Activated naive CD4-positive, alpha-beta T cell treated with anti-CD3 and anti-CD28 coated beads, Interleukin-2, amount 50 U/mL, for 24 hours (primary cell): ENCODE measurements around the gene CNOT4.

Experiments used
- H3K27ac Mint-ChIP-seq: one replicate; pipeline ENCODE4 v1.8.0; 2021; ENCODE audit warnings: mild to moderate bottlenecking, mixed read lengths
- H3K27me3 Mint-ChIP-seq: one replicate; pipeline ENCODE4 v1.8.0; 2021; ENCODE audit warnings: mixed read lengths
- H3K36me3 Mint-ChIP-seq: one replicate; pipeline ENCODE4 v1.8.0; 2021; ENCODE audit warnings: mixed read lengths
- H3K4me1 Mint-ChIP-seq: one replicate; pipeline ENCODE4 v1.8.0; 2021; ENCODE audit warnings: mixed read lengths
- H3K4me3 Mint-ChIP-seq: one replicate; pipeline ENCODE4 v1.8.0; 2021; ENCODE audit warnings: mild to moderate bottlenecking, mixed read lengths
- H3K9me3 Mint-ChIP-seq: one replicate; pipeline ENCODE4 v1.8.0; 2021; ENCODE audit warnings: mixed read lengths

The CNOT4 gene, protein sequence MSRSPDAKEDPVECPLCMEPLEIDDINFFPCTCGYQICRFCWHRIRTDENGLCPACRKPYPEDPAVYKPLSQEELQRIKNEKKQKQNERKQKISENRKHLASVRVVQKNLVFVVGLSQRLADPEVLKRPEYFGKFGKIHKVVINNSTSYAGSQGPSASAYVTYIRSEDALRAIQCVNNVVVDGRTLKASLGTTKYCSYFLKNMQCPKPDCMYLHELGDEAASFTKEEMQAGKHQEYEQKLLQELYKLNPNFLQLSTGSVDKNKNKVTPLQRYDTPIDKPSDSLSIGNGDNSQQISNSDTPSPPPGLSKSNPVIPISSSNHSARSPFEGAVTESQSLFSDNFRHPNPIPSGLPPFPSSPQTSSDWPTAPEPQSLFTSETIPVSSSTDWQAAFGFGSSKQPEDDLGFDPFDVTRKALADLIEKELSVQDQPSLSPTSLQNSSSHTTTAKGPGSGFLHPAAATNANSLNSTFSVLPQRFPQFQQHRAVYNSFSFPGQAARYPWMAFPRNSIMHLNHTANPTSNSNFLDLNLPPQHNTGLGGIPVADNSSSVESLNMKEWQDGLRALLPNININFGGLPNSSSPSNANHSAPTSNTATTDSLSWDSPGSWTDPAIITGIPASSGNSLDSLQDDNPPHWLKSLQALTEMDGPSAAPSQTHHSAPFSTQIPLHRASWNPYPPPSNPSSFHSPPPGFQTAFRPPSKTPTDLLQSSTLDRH

DNA sequence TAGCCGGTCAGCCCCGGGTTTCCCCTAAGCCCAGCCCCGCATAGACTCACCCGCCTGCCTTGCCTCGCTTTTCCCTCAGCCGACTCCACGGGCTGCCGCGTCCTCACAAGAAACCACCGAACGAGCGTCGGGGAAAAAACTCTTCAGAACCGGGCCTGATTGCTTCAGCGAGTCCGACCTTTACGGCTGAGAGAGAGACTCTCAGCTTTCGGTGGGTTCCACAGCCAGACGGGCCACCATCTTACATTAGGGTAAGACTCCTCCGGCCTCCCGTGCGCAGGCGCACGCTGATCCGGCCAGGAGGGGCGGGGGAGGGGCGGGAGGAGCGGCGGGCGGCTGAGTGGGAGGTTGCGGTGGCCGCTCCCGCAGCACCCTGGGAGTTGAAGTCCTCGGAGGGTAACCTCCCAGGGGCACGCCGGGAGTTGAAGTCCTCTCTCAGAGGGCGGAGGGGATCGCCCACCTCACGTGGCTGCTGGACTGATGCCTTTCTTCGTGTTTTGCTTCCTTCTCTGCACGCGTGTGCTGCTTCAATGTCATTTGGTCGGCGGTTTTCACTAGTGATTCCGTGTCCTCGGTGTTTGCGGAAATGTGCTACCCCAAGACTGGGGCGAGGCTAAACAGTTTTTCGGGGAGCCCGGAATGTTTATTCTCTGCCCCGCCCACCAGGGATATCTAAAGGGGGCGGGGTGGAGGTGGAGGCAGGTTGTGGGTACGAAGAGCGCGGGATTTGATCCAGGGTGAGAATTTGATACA, at the start of gene CNOT4:
Gene CNOT4 (minus strand): TSS at position 264 of the 753 bp plus-strand sequence. CDS start 71,771 bp downstream, outside the sequence.
- Mint-ChIP-seq H3K27me3 (no peaks in the 10 kb centered on the region), H3K36me3 (peaks cover under 1% of the 10 kb centered on the region), H3K4me1 (peaks cover 22% of the 10 kb centered on the region), H3K9me3 (no peaks in the 10 kb centered on the region), H3K4me3 (no peak within 1 kb of the TSS), H3K27ac (no peak within 1 kb of the TSS)

DNA sequence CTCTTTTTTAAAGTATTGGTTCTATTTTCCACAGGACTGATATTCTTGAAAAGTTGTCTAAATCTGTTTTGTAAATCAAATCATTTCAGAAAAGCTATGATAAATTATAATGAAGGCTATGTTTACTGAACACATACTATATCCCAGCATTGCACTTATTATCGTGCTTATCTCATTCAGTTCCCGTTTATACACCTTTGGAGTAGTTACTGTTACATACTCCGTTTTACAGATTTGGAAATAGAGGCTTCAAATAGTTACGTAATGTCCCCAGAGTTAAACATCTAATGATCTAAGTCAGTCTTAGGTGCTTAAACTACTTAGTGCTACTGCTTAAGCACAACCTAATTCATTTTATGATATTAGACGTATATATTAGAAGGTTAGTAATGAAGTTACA, 49.0 kb upstream of the CNOT4 start:
- H3K4me3 Mint-ChIP-seq, result no peak overlapping the region
- H3K4me1 Mint-ChIP-seq, result peaks cover 25% of the 10 kb centered on the region
- peaks cover 2% of the 10 kb centered on the region for H3K27me3 Mint-ChIP-seq
- H3K9me3 Mint-ChIP-seq, result no peaks in the 10 kb centered on the region
- H3K36me3 Mint-ChIP-seq, result peaks cover 2% of the 10 kb centered on the region
- peak overlapping the region; percentile 72 for H3K27ac Mint-ChIP-seq

DNA sequence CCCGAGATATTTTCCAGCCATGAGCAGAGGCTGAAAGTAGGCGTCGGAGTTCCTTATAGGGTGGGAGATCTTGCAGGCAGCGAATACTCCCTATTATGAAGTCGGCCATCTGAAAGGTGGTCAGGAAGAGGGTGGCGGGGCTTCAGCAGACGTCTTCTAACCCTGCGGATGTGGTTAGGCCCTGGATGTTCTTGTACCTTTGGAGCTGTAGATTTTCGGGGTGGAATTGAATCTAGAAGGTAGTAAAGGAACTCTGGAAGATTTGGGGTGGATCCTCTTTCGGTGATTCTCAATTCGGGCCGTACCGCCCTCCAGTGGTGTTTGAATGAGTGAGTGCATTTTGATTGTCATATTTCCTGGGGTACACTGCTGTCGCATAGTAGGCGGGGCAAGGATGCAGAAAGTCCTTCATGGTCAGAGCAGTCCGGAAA, 48.5 kb upstream of the CNOT4 start:
- H3K4me3 Mint-ChIP-seq, result no peak overlapping the region
- H3K27ac Mint-ChIP-seq, result no peak overlapping the region
- H3K4me1 Mint-ChIP-seq, result peaks cover 23% of the 10 kb centered on the region
- peaks cover 2% of the 10 kb centered on the region for H3K36me3 Mint-ChIP-seq
- peaks cover 2% of the 10 kb centered on the region for H3K27me3 Mint-ChIP-seq
- no peaks in the 10 kb centered on the region for H3K9me3 Mint-ChIP-seq

DNA sequence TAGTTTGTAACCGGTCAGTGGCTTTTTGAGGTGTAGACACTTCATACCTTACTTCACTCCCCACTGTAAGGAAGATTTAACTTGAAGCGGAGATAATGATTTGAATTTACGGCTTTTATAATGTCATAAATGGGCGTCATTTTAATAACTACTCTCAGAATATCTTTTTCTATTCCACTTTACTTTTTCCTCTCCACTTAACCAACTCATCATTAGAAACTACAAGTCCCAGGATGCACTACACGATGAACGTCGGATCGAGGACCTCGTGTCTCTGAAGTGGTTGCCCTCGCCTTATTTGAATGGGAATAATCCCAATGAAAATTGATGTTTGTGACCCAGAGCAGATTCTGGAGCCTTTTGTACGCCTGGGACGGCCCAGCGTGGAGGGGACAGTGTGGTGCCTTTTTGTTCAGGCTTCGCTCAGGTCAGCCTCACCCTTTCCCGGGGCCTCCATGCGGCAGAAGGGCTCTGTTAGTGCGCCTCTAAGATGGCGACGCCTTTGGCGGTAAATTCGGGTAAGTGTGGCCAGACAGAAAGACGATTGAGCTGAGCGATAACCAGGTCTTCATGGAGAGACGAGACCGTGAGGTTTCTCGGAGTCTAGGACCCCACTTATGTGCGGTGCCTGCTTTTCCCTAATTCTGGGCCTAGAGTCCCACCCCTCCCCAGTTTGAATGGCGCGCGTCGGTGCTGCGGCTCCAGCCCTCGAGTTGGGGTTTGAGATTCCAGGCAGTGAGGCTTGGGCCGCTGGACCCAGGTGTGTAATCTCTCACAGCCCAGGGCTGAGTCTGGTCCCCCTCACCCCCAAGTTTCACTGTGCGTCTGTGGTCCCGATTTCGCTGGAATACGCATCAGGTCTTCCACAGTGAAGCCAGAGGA, 47.8 kb upstream of the CNOT4 start, which contains the start of gene NUP205:
Gene NUP205 (plus strand): TSS at position 463 of the 882 bp plus-strand sequence. CDS start 28 bp downstream, at position 491.
- Mint-ChIP-seq H3K4me3 (no peak within 1 kb of the TSS), H3K27ac (peak within 1 kb of the TSS; percentile 37), H3K36me3 (peaks cover 2% of the 10 kb centered on the region), H3K9me3 (no peaks in the 10 kb centered on the region), H3K4me1 (peaks cover 19% of the 10 kb centered on the region), H3K27me3 (peaks cover 2% of the 10 kb centered on the region)

DNA sequence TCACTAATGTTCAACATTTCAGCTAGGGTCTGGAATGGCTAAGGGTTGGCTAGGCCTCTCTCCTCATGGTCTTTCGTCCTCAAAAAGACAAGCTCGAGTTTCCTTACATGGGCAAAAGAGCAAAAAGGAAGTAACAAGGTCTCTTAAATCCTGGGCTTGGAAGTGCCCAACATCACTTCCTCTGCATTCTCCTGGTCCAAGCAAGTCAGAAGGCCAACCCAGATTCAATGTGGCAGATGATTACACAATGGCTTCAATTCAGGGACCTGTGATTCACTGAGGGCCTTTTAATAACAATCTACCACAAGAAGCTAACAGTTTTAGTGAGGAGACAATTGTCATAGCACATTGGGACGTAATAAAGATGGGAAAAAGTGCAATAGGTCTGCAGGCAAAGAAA, 43.4 kb upstream of the CNOT4 start:
- Mint-ChIP-seq H3K4me1 (no peaks in the 10 kb centered on the region), H3K27me3 (peaks cover 2% of the 10 kb centered on the region), H3K27ac (no peak overlapping the region), H3K4me3 (no peak overlapping the region), H3K9me3 (no peaks in the 10 kb centered on the region), H3K36me3 (no peaks in the 10 kb centered on the region)

DNA sequence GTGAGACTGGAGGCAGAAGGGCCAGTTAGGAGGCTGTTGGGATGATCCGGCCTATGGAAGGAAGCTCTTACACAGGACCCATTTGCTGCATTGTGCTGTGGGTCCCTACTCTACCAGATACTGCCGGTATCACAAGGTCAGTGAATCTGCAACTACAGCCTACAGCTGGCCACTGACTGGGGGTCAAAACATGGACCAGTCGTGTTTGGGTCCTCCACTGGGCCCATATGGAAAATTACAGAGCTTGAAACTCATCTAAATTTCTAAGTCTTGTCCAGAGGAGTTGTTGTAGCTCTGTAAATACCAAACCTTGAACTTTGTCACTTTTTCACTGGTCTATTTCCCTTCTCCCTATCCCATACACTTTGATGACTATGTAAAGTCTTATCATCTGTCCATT, 42.2 kb upstream of the CNOT4 start:
- peaks cover 3% of the 10 kb centered on the region for H3K27me3 Mint-ChIP-seq
- no peaks in the 10 kb centered on the region for H3K9me3 Mint-ChIP-seq
- no peak overlapping the region for H3K4me3 Mint-ChIP-seq
- no peak overlapping the region for H3K27ac Mint-ChIP-seq
- H3K36me3 Mint-ChIP-seq, result no peaks in the 10 kb centered on the region
- no peaks in the 10 kb centered on the region for H3K4me1 Mint-ChIP-seq

DNA sequence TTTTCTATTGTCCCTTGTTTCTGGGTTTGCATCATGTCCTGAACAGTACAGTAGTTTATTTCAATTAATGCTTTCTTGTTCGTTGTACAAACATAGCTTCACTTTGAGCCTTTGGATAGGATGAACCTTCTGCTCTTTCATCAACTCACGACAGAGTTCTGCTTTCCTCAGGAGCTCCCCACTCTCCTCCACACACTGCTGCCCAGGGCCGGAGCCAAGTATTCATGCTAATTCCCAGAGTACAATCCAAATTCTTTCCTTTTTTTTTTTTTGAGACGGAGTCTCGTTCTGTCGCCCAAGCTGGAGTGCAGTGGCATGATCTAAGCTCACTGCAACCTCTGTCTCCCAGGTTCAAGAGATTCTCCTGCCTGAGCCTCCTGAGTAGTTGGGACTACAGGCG, 40.3 kb upstream of the CNOT4 start:
- Mint-ChIP-seq H3K27ac (no peak overlapping the region), H3K27me3 (peaks cover 1% of the 10 kb centered on the region), H3K36me3 (no peaks in the 10 kb centered on the region), H3K9me3 (no peaks in the 10 kb centered on the region), H3K4me1 (no peaks in the 10 kb centered on the region), H3K4me3 (no peak overlapping the region)

DNA sequence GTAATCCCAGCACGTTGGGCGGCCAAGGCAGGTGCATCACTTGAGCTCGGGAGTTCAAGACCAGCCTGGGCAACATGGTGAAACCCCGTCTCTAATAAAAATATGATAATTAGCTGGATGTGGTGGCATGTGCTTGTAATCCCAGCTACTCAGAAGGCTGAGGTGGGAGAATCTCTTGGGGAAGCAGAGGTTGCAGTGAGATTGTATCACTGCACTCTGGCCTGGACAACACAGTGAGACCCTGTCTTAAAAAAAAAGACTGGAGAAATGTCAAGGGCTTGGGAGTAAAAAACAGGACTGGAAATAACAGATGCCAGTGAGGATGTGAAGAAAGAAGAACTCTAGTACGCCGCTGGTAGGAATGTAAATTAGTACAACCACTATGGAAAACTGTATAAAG, 31.1 kb upstream of the CNOT4 start:
- H3K27ac Mint-ChIP-seq, result no peak overlapping the region
- H3K36me3 Mint-ChIP-seq, result no peaks in the 10 kb centered on the region
- H3K4me1 Mint-ChIP-seq, result no peaks in the 10 kb centered on the region
- H3K9me3 Mint-ChIP-seq, result no peaks in the 10 kb centered on the region
- H3K27me3 Mint-ChIP-seq, result peaks cover 3% of the 10 kb centered on the region
- no peak overlapping the region for H3K4me3 Mint-ChIP-seq

DNA sequence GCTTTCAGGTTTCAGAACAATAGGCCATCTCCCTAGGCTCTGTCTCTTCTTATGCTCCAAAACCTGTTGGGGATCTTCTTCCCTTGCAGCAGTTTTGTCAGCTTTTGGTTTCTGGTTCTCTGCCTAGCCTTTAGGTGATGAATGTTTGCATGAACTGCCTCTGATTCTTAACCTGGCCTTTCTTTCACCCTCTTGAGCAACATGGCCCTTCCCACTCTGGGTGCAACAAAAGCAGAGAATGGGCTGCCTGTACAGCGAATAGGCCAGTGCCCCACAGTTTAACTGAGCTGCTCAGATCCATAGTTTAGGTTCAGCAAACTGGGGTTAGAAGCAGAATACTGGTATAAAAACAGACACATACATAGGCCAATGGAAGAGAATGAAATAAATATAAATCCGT, 29.7 kb upstream of the CNOT4 start:
- no peaks in the 10 kb centered on the region for H3K9me3 Mint-ChIP-seq
- no peaks in the 10 kb centered on the region for H3K4me1 Mint-ChIP-seq
- H3K27ac Mint-ChIP-seq, result no peak overlapping the region
- no peaks in the 10 kb centered on the region for H3K36me3 Mint-ChIP-seq
- peaks cover 5% of the 10 kb centered on the region for H3K27me3 Mint-ChIP-seq
- H3K4me3 Mint-ChIP-seq, result no peak overlapping the region

DNA sequence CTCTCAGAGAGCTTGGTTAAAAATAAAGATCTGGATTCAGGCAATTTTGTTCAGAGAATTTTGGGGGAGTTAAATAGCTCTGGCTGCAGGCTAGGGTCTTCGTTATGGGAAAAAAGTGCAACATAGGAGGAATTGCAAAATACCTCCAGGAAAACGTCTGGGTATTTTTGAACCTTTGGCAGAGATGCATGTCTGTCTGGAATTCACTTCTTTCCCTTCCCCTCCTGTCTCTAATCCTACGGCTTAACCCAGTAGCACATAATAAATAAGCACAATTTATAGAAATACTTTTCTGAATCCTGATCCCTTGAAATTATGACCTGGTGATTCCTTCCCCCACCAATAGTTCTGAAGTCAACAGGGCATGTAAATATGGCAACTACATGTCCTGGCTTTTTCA, 28.5 kb upstream of the CNOT4 start:
- Mint-ChIP-seq H3K27ac (no peak overlapping the region), H3K36me3 (no peaks in the 10 kb centered on the region), H3K4me3 (no peak overlapping the region), H3K4me1 (no peaks in the 10 kb centered on the region), H3K27me3 (peaks cover 5% of the 10 kb centered on the region), H3K9me3 (no peaks in the 10 kb centered on the region)

DNA sequence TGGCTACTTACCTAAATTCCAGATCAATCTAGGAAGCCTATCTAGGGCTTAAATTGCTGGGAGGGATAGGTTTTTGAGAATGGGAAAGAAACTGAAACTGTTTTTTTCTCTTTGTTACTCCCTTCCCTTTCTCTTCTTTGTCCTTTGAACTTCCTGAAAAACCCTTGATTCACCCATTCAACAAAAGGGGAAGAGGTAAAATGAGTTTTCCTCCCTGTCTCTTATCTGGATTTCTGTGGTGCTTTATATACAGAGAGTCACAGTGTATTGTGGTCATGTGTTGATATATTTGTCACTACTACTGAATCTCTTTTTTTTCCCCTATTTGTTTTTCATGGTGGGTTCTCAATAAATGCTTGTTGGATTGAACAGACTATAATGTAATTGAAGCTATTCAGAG, 28.0 kb upstream of the CNOT4 start:
- H3K36me3 Mint-ChIP-seq, result no peaks in the 10 kb centered on the region
- H3K4me3 Mint-ChIP-seq, result no peak overlapping the region
- no peaks in the 10 kb centered on the region for H3K4me1 Mint-ChIP-seq
- peaks cover 5% of the 10 kb centered on the region for H3K27me3 Mint-ChIP-seq
- H3K27ac Mint-ChIP-seq, result no peak overlapping the region
- H3K9me3 Mint-ChIP-seq, result no peaks in the 10 kb centered on the region

DNA sequence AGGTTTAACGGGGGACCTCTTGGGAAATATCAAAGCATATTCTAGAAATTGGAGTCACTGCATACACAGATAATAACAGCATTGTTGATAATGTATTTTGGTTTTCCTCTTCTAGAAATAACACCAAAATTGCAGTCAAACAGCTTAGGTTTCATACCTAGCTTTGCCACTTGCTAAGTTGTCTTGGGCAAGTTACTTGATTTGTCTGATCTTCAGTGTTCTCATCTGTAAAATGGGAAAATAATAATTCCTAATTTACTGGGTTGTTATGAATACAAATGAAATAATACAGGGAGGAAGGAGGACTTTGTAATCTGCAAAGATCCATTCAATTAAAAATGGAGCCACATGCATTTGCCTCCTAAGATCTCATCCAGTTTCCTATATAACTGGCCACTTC, 27.6 kb upstream of the CNOT4 start:
- Mint-ChIP-seq H3K27me3 (peaks cover 5% of the 10 kb centered on the region), H3K4me3 (no peak overlapping the region), H3K36me3 (no peaks in the 10 kb centered on the region), H3K27ac (no peak overlapping the region), H3K4me1 (no peaks in the 10 kb centered on the region), H3K9me3 (no peaks in the 10 kb centered on the region)

DNA sequence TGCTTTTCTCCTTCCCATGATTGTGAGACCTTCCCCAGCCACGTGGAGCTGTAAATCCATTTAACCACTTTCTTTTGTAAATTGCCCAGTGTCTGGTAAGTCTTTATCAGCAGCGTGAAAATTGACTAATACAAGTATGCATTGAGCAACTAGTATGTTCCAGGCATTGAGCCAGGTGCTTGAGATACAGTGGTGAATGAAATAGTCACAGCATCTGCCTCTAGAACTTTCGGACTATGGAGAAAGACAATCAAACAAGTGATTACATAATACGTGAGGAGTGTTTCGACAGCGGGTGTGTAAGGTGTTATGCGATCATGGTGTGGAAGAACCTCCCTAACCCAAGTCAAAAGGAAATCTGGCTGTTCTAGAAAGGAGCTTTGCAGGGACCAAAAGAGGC, 26.2 kb upstream of the CNOT4 start:
- Mint-ChIP-seq H3K4me1 (no peaks in the 10 kb centered on the region), H3K27me3 (peaks cover 5% of the 10 kb centered on the region), H3K4me3 (no peak overlapping the region), H3K36me3 (no peaks in the 10 kb centered on the region), H3K9me3 (no peaks in the 10 kb centered on the region), H3K27ac (no peak overlapping the region)

DNA sequence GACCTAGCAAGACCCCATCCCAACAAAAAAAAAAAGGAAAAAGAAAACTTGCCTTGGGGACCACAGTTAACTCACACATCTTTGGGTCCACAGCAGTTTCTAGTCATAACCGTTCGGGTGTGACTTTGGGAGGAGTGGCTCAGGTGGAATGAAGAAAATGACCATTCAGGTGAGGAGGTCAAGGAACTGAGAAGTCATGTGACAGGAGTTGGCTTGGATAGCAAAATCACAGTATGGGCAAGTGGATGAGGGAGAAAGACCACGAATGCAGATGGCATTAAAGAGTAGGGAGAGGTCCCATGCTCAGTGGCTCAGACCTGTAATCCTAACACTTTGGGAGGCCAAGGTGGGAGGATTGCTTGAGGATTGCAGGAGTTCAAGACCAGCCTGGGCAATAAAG, 17.1 kb upstream of the CNOT4 start:
- no peak overlapping the region for H3K4me3 Mint-ChIP-seq

DNA sequence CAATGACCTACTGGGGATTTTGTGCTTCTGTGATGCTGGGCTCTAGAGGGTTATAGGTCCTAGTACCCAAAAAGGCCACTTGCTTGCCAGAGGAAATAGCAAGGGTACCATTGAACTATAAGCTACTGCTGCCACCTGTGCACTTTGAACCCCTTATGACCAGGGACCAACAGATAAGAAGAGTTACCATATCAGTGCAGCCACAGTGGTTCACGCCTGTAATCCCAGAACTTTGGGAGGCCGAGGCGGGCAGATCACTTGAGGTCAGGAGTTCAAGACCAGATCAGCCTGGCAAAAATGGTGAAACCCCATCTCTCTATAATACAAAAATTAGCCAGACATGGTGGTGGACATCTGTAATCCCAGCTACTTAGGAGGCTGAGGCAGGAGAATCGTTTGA, 15.5 kb upstream of the CNOT4 start:
- Mint-ChIP-seq H3K36me3 (peaks cover 2% of the 10 kb centered on the region), H3K27me3 (no peaks in the 10 kb centered on the region), H3K4me1 (no peaks in the 10 kb centered on the region), H3K9me3 (no peaks in the 10 kb centered on the region), H3K4me3 (no peak overlapping the region), H3K27ac (no peak overlapping the region)

More for the DNA sequence above, 17.1 kb upstream of the CNOT4 start:
- H3K27ac Mint-ChIP-seq, result no peak overlapping the region
- no peaks in the 10 kb centered on the region for H3K9me3 Mint-ChIP-seq
- H3K4me1 Mint-ChIP-seq, result no peaks in the 10 kb centered on the region
- H3K27me3 Mint-ChIP-seq, result no peaks in the 10 kb centered on the region
- H3K36me3 Mint-ChIP-seq, result peaks cover 2% of the 10 kb centered on the region
